Suppressor macrophage (primary cell): Measurements from ENCODE around the gene CSNK1D.

Experiments used
- DNase-seq, 4 experiments: peaks; one replicate each; pipeline ENCODE4 v3.0.0-alpha.2; 2020 to 2022

Gene CSNK1D

DNA sequence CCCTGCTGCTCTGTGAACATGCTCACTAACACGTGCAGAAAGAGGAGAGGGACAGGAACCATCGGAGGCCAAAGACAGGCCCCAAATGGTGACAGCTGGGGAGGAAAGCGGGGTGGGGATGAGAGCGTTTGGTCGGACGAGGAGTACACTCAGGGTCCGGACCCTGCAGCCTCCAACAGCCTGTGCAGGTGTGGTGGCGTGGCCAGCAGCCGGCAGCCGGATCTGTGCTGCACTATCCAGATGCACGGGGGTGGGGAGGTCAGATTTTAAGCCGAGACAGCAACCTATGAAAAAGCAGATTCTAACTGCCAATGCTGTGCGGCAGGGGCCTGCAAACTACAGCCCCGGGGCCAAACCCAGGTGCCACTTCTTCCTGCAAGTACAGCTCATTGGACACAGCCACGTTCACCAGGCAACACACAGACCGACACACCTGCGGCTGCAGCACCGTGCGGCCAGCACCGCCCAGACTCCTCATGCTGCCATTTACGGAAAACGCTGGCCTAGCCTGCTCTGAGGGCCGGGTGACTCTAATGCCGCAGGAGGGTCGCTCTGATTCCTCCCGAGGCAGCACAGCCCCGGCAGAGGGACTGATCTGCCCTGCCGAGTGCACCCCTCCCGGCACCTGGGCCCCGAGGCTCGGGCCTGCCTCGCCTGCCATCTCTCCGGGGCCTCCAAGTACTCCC, 23.5 kb downstream of the CSNK1D start:
- no peak for DNase-seq

DNA sequence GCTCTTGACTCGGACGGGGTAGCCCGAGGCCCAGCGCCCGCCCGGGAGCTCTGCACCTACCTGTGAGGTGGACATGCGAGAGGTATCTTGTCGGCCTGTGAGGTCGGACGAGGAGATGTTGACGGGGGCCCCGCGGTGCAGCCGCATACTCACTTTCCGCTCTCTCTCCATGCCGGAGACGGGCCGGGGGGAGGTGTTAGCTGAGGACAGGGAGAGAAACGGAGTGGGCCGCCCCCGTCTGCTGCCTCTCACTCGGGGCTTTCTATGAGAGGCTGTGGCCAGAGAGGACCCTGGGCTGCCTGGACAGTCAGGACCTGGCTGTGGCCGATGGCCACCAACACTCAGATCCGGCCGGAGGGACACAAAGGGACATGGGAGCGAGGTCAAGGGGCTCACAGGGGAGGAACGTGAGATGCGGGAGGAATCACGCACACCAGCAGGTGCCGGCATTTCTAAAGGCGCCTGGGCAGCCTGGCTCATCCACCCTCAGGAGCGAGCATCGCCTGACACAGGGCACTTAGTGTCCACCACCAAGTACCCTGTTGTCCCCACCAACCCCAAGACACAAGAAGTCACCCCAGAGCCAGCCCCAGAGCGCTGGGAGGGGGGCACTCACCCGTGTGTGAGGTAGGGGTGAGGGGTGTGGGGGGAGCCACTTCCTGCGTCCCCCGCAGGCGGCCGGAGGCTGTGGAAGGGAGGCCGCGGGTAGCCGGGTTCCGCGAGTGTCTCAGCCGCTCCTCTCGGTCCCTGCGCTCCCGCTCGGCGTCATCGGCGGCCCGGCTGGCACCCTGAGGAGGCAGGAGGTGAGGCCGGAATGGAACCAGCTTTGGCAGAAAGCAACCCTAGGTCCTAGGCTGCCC, 24.5 kb downstream of the CSNK1D start:
- no peak for DNase-seq

DNA sequence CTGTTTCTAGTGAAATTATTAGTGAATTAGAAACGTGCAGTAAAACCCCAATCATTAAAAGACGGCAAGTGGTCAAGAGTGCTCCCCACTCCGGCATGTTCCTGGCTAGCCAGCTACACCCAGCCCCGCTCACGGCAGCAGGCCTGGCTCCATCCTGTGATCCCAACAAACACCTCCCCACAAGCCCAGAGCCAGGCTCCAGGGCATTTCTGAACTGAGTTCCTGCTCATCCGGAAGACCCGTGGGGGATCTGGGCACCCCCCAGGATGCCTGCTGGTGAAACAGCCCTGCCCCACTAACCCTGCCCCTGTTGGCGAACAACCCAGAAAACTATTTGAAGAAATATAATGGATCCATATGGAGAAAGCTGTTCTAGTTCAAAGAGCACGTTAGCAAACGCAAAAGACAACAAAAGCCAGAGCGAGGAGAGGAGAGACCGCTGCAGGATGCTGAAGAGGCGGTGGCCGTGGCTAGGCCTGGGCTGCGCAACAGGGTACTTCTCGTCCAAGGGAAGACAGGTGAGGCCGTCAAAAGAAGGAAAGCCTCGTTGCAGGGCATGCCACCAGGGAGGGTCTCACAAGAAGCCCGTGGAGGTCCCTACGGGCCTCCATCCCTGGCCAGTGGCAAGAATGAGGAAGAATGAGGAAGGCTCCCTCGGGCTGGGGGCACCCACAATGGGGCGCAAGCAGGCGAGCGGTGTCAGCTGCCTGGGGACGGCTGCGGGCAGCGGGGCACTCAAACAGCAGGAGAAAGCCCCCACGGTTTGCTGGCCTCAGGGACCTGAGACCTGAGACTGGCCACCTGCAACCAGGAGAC, 25.4 kb downstream of the CSNK1D start:
- no peak for DNase-seq

DNA sequence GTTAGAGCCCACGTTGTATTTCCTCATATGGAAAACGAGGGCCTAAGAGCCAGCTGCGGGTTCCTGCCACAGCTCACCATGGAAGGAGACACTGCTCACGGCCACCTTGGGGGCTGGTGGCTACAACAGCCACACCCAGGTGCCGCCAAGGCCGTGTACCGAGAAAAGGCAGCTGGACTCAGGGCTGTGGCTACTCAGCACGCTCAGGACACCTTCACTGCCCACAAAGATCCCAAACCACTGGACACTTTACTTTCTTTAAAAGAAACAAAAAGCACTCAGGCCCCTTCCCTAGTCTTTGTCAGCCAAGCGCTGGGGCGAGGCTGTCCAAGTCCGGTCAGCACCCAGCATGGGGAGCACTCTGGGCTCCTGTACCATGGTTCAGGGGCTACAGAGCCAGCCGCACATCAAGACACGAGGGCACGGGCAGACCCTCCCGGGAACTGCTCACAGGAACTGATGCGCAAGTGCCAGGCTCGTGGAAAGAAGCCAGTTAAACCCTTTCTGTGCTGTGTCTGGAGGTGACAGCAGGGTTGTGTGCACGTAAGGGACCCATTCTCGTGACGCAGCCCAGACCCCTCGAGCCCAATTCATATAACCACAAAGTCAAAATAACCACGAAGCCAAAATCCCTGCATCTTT, 26.2 kb downstream of the CSNK1D start:
- DNase-seq, result peak in 3 of 4 experiments; percentile 37 to 48 (median 48)

DNA sequence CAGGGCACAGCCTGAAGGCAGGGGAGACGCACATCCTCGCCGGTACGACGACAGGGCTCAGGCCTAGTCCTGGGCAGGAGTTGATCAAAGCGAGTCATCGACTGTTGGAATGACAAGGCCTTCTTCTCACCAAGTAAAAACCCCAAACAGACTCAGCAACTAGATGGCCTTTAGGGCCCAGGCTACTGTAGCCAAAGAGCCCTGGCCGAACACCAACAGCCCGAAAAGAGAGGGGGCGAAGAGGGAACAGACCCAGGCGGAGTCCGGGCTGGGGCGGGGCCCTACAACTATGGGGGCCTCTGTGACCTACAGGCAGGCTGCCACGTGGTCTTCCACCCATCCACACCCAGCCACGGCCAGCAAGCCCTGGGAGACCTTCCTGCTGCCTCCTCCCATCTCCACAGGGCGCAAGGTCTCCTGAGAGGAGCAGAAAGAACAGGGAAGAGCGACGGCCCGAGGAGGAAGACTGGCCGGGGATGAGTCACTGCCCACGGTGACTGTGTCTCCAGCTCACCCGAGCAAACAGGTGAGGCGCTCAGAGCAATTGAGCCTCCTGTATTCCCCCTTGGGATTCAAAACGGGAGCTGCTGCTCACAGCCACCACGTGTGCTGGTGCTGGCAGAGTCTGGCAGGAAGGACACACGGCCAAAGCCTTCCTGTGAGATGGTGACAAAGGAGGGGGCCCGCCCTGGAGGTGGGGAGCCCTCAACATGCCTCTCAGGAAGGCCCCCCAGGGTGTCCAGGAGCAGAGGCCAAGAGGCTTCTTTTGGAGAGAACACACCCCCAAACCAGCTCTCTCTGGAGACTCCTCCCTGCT, 26.9 kb downstream of the CSNK1D start:
- no peak for DNase-seq

DNA sequence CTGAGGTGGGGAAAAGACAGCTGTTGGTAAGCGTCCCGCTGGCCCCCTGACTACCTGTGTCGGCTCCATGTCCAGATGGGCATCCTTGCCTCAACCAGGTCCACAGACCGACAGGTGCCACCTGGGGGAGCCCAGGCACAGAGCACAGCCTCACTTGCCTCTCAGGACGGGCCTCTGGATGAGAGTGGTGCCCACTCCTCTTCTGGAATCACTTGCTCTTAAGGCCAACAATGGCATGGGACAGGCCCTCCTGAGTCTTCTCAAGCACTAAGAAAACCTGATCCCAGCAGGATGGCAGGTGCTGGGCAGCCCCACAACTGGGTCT, 27.5 kb downstream of the CSNK1D start:
- no peak for DNase-seq

DNA sequence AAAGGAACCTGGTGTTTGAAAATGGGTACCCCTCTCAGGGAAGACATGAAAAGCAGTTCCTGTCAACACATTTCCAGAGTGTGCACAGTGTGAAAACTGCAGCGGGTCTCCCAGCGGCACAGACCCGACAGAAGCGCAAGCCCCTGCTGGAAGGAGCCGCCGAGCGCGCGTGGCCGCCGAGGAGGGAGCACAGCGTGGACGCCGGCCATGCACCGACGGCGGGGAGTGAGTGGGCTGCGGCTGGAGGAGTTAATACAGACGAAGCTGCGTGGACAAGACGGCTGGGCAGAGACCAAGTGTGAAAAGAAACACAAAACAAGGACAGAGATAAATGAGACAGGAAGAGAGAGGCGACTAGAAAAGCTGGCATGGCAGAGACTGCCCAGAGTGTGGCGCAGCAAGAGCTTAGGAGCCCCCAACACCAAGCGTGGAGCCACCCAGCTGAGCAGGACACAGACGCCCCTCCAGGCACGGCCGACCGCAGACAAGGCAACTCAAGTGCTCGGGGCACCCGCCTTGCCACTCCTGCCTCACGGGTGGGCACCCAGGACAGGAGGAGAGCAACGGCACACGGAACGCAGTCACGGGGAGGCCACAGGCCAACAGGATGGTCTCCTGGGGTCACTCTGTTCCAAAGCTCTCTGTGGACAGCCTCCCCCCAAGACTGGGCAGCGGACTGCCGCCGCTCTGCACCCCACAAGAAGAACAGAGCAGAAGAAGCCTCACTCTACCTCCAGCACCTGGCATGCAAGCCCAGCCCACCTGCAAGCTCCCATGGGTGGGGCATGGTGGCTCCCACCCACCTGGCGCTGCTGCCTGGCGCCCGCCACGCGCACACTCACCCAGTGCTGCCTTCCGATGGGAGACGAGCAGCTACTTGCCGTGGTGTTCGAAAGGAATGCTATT, 28.1 kb downstream of the CSNK1D start:
- DNase-seq, result no peak

DNA sequence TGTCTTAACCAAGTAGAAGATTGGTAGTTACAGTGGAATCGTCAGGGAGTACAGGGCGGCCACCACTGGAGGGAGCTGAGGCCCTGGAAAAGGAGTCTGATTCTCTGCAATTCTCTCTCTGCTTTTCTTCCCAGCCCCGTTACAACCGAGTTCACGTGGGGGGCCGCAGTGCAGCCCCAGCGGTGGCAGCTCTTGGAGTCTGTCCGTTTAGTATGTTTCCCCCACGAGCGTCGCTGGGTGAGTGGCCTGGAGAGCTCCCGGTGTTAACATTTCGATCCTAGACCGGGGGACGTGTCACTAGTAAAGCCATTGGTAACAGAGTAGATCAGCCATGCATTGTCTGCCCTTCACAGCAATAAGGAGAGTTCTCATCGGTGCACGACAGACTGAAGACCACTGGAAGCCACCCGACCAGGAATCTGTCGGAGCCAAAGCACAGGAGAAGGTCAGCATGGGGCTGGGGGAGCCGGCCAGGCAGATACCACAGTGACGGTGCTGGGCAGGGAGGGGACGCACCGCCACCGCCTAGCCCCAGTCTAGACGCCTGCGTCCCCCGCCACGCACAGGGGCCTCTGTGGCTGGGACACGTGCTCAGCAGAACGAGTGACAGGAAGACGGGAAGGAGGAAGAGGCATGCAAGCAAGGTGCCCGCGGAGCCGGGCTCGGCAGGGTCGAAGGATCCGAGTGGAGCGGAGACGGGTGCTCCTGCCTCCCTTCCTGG, 28.9 kb downstream of the CSNK1D start:
- DNase-seq, result peak in 3 of 4 experiments; percentile 47 to 59 (median 47)

DNA sequence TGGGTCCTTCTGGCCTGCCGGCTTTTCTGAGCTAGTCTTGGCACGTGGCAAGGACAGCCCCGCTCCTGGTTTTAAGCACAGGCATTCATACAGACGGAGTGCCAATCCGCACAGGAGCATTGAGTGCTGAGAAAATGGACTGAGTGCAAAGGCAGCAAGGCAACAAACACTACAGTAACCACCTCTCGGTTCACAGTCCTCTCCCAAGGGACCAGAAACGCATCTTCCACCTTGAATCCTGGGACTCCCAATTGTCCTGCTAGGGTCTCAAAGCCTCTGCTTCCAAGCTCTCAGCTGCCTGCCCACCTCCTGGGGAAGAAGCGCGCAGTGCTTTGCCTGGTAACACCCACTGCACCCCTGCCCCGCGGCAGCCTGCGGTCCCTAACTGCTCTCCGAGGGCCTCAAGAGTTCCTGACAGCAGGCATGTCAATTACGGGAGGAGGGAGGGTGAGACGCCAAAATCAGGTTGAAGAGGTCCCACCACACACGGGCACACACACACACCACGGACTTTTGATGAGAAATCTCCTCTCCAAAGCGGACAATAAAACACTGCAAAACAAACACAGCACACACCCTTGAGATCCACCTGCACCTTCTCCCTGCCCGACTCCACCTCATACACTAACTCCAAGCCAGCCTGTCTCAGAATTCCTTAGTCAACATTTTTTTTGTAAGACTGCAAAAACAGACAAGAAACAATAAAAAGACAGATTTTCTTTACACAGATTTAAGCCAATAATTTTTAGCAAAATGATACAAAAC, 29.7 kb downstream of the CSNK1D start:
- DNase-seq, result no peak

DNA sequence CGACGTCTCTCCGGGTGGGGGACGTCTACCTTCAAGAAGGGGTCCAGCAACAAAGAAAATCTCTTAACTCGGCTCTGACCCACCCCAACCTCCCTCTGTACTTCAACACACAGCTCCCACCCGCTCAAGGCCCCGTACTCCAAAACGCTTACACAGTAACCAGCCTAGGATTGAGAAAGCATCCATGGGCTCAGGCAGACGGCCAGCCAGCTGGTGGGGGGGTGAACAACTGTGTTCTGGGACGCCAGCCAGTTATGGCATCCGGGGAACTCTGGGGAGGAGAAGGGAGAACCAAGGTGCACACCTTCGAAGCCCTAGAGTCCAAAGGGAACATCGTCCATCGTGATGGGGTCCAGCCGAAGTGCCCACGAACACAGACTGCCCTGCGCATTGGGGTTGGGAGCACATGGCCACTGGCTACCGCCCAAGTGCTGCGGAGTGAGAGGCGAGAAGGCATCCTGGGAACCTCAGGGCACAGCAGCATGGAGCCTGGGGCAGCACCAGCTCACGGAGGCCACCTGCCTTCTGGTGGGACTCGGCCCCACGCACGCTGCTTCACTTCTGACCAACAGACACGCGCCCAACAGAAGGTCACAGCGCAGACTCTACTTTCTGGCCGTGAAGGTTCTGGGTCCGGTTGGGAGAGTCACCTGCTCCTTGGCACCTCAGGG, 30.4 kb downstream of the CSNK1D start:
- peak in 2 of 4 experiments; percentile 27 to 36 for DNase-seq

DNA sequence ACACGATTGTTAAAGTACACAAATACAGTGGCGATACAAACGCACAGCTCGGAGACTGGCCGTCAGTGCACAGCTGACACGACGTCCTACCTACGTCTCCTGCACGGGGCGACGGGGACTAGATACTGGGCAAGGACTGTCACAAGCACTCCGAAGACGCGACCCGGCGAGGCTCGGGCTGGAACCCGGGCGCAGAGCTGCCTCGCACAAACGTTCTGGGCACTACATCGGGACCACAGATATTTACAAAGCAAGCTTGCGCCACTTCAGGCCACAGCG, 30.9 kb downstream of the CSNK1D start:
- DNase-seq, result no peak

DNA sequence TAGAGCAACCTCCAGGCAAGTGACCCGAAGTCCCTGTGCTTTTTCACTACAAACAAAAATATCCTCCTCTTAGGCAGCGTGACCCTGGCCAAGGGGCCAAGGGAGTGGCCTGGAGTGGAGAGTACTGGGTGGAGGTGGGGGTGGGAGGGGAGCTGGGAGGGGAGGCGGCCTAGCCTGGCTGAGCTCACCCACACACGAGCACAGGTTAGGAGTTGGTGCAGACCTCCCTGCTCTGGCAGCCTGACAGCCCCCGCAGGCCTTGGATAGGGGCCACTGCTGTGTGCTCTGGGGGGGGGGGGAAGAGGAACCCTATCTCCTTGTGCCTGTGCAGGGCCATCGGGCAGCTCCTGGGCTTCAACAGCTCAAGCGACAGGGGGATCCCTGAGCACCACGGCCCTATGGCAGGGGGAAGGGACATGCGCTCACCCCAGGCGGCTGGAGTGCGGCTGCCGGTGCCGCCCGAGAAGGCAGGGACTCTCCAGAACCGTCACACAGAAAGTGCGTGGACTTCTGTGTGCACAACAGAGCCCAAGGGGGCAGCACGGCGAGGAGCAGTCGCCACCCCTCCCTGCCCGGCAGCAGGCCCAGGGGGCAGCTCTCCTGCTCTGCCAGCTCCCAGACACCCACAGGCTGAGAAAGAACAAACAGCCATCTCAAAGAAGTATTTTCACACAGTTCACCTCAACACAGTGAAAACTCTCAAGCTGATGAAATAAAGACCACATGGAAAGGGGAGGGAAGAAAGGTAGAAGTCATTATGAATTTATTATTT, 31.4 kb downstream of the CSNK1D start:
- peak in 1 of 4 experiments; percentile 38 for DNase-seq

DNA sequence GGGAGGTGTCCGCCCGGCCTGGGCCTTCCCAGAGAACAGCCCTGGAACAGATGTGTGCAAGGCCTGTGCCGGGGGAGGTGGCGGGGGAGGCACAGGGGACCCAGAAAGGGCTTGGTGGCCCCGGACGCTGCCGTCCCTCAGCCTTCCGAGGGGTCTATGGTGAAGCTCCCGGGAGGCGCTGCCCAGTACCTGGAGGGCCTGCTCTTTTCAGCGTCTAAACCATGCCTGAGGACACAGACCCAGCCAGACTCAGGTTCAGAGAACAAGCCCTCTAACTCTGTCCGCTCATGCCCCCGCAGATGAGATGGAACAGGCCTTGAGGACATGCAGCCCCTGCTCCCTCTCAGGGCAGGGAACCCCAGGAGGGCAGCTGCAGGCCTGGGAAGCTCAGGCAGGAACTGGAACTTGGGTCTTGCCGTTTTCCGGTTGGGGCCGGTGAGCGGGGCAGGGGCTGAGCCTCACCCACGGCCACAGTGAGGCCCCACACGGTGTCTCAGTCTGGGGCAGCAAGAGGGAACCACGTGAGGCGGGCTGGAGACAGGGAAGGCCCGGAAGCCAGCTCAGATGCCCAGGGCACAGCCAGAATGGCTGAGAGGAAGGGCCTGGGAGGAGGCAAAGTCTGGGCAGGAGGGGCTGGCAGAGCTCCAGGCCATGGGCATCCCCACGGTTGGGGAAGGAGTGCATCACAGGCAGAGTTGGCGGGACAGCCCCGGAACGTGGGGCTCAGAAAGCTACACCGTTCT, 32.1 kb downstream of the CSNK1D start:
- peak; percentile 93 to 95 (median 95) for DNase-seq

DNA sequence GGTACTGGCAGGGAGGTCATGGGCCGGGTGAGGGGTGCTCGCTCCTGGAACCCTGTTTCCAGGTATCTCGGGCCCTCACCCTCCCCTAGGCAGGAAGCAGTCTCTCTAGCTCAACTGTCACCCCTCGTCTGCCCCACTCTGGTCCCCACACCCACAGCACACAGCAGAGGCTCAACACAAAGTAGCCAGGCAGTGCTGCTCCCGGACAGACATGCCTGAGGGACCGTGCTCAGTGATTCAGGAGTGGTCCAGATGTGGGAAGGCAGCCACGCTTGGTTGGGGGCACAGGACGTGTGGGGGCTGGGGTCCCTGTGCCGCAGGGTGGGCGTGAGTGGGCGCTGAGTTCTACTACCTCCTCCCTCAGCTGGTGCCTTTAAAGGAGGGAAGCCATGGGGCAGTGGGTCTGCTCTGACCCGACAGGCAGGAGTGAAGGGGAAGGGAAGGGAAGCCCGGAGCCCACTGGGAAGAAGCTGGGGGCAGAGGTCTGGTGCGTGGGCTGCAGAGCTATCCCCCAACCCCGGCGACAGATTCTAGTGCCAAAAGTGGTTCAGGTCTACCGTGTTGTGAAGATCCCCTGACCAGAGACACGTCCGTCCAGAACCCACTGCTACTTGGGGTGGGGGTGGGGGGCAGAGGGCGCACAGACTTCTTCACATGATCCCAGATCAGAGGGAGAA, 32.9 kb downstream of the CSNK1D start:
- no peak for DNase-seq

DNA sequence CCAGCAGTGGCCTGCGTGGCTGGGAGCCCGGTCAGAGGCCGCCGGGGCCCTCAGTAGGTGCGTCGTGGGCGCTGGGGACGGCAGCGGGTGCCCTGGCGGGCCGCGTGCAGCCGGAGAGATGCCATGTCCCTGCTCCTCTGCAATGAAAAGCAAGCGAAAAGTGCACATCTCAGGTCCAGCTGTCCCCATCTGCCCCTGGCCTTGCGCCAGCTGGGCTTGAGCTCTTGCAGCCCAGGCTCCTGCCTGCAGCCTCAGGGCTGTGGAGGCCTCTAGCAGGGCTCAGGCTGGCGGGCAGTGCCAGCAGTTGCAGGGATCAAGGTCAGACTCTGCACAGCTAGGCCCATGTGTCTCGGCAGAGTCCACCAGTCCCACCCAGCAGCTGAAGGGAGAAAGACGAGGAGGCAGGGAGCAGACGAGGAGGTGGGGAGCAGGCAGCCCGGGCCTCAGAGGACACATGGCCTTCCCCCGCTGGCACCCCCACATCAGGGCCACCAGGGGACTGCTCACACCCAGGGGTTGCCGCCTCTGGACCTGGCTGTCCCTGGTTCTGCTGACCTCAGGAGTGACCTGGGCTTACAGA, 33.5 kb downstream of the CSNK1D start:
- DNase-seq, result no peak

DNA sequence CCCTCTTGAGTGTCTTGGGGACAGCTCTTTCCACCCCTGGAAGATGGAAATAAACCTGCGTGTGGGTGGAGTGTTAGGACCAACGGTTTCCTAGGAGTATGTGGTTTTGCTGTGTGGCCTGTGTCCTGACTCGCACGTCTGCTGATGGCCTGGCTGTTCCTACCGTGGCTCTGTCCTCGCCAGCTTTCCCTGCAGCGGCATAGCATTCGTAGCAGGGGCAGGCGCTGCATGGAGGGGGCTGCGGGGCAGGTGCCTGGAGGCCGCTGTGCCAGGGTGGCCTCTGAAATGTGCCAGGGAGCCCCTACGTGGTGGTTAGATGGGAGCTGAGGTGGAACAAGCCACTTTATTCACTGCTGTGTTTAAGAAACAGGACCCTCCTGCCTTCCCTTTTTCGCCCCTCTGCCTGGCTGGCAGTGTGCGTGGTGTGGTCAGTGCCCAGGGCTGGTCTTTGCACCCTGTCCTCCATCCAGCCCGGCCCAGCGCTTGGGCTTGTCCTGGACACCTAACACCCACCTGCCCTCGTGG, 34.0 kb downstream of the CSNK1D start:
- DNase-seq, result no peak
